SK-N-MC (cell line): ENCODE data around the gene ZNF282.
"Not testable (repeated sequence)": the region's sequence is repeated elsewhere in the genome, so short reads cannot be mapped to it uniquely, and the experiment has no call there.

Experiments
- DNase-seq: peaks from one replicate; pipeline ENCODE4 v3.0.0-alpha.2; 2011; ENCODE audit warnings: low read depth, low spot score
- H3K27ac ChIP-seq: fragments of 200-600 bp; sonication (generic); 2 replicates; pipeline ENCODE4 v1.5.1; 2016; ENCODE audit warnings: mixed run types
- H3K36me3 ChIP-seq: fragments of 200-600 bp; sonication (generic); 2 replicates; pipeline ENCODE4 v1.6.1; 2017; ENCODE audit warnings: antibody characterized with exemption, low read length, mixed read lengths; ENCODE audit not compliant: insufficient read depth
- H3K4me3 ChIP-seq: fragments of 200-600 bp; sonication (generic); 2 replicates; pipeline ENCODE4 v1.5.1; 2016
- H3K9ac ChIP-seq: fragments of 200-600 bp; sonication (generic); 2 replicates; pipeline ENCODE4 v1.8.0; 2017; ENCODE audit warnings: mixed run types, mixed read lengths; ENCODE audit not compliant: insufficient read length
- H3K9me3 ChIP-seq: fragments of 200-600 bp; sonication (generic); 2 replicates; pipeline ENCODE4 v1.6.1; 2017; ENCODE audit warnings: low read depth, mild to moderate bottlenecking, antibody characterized with exemption, low read length, moderate library complexity, mixed read lengths
- EZH2 ChIP-seq: fragments of 200-600 bp; sonication (generic); IDR thresholded peaks from one replicate; pipeline ENCODE4 v1.6.1; 2017; ENCODE audit warnings: antibody characterized with exemption
- FOXP2 ChIP-seq: optimal IDR thresholded peaks from 2 replicates; pipeline ENCODE3; 2011; ENCODE audit warnings: mild to moderate bottlenecking, moderate library complexity; ENCODE audit not compliant: insufficient read depth; ENCODE audit errors: extremely low read length, control extremely low read depth
- POLR2AphosphoS5 ChIP-seq: IDR thresholded peaks from 2 replicates; pipeline ENCODE4 v1.6.1; 2012; ENCODE audit warnings: mild to moderate bottlenecking, low read depth, low read length, borderline replicate concordance

Gene ZNF282

DNA sequence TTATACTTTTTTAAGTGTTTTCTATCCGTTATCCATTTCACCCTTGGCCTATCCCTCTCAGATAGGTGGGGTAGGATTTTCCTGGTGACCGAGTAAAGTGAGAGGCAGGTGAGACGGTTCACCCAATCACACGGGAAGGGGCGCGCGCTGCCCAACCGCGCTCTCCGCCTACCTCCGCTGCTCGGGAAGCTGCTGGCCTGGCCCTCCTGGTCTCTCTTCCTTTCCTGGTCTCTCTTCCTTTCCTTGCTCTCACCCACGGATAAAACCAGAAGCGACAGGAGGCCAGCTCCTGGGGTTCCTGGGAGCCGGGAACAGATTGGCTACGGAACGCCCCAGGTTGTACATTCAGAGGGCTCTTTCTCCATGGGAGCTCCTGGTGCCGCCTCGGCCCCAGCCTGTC, 29.8 kb downstream of the ZNF282 start:
- H3K9me3 ChIP-seq, result no peaks in the 10 kb centered on the region
- H3K36me3 ChIP-seq, result no peaks in the 10 kb centered on the region; the same call in 1 of the 2 replicates
- H3K27ac ChIP-seq, result no peak overlapping the region
- no peak for DNase-seq
- no peak overlapping the region for H3K9ac ChIP-seq
- TF ChIP-seq POLR2AphosphoS5 (no peak), EZH2 (no peak), FOXP2 (no peak)
- H3K4me3 ChIP-seq, result no peak overlapping the region

DNA sequence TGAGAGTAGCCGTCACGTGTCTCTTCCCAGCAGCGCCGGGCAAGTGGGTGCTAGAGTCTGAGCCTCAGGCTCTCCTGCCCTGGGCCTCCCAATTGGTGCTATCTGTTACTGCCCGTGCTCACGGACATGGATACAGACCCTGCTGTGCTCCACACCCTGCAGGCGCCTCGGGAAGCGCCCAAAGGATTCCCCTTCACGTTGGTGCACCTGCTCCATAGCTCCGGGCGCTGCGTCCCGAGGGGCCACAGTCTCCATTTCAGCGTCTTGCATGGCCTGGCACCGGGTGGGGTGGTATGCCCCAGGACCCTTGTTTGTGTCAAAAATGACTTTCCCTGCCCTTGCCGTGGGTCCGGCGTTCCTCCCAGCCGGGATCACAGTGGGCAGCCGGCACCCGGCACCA, 30.3 kb downstream of the ZNF282 start:
- H3K9ac ChIP-seq, result no peak overlapping the region
- no peaks in the 10 kb centered on the region; the same call in 1 of the 2 replicates for H3K36me3 ChIP-seq
- no peak for TF ChIP-seq EZH2
- TF ChIP-seq FOXP2, result no peak
- no peak for TF ChIP-seq POLR2AphosphoS5
- DNase-seq, result no peak
- no peaks in the 10 kb centered on the region for H3K9me3 ChIP-seq
- H3K4me3 ChIP-seq, result no peak overlapping the region
- no peak overlapping the region for H3K27ac ChIP-seq

GRCh38 chr7:149226366-149226765, 31.0 kb downstream of the ZNF282 start:
- H3K27ac ChIP-seq, H3K9me3 ChIP-seq, H3K4me3 ChIP-seq, H3K36me3 ChIP-seq, H3K9ac ChIP-seq, DNase-seq: not testable (repeated sequence)

- H3K9ac ChIP-seq, result no peak overlapping the region
- no peak overlapping the region for H3K27ac ChIP-seq
- DNase-seq, result no peak
- TF ChIP-seq POLR2AphosphoS5 (peak; percentile 28; the same call in 1 of the 2 replicates), FOXP2 (no peak)
- no peaks in the 10 kb centered on the region for H3K9me3 ChIP-seq
- no peaks in the 10 kb centered on the region; the same call in 1 of the 2 replicates for H3K36me3 ChIP-seq
- no peak overlapping the region for H3K4me3 ChIP-seq
These were observed 31.6 kb downstream of the ZNF282 start for GRCh38 chr7:149226840-149227494.

DNA sequence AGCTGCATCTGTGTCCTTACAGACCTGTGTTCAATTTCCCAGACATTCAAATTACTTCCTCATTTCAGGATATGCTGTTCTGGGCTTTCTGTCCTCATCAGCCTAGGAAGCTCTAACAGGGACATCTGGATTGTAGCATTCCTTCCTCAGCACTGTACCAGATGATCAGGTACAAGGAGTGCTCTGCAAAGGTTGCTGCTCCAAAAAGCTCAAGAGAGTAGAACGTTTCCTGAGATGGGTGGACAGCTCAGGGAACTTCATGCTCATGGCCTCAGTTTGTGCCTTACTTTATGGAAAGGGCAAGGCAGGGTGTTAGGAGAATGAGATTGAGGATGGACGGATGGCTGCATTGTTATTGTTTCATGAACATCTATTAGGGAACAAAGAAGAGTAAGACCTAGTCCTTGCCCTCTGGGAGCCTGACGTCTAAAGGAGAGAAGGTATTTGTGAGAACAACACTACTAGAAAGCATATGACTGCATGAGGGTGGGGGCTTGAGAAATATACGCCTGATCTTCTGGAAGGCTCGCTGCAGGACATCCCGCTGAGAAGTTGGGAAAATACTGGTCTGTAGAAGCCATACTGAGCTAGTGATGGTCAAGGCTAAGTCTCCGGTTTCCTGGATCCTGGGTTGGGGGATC, 33.6 kb downstream of the ZNF282 start:
- Histone ChIP-seq H3K4me3 (no peak overlapping the region), H3K9ac (no peak overlapping the region), H3K36me3 (no peaks in the 10 kb centered on the region; the same call in 1 of the 2 replicates), H3K27ac (no peak overlapping the region), H3K9me3 (no peaks in the 10 kb centered on the region)
- TF ChIP-seq EZH2 (no peak), FOXP2 (no peak), POLR2AphosphoS5 (no peak)
- no peak for DNase-seq

GRCh38 chr7:149229526-149229925, 34.2 kb downstream of the ZNF282 start:
- no peak overlapping the region for H3K4me3 ChIP-seq

DNA sequence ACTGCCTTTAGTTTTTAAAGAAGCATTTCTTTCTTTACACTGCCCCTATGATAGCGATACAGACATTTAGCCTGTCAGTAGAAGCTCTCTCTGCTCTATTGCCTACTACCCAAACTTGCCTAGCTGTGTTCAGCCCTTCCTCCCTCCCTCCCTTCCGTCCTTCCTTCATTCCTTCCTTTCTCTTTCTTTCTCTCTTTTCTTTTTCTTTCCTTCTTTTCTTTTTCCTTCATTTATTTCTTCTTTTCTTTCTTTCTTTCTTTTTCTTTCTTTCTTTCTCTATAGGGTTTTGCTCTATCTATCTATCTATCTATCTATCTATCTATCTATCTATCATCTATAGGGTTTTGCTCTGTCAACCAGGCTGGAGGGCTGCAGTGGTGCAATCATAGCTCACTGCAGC, 37.0 kb downstream of the ZNF282 start:
- H3K27ac ChIP-seq, result no peak overlapping the region
- H3K4me3 ChIP-seq, result no peak overlapping the region
- TF ChIP-seq FOXP2 (no peak), POLR2AphosphoS5 (no peak), EZH2 (no peak)
- no peak for DNase-seq
- H3K9me3 ChIP-seq, result no peaks in the 10 kb centered on the region
- no peak overlapping the region for H3K9ac ChIP-seq
- no peaks in the 10 kb centered on the region for H3K36me3 ChIP-seq

More at GRCh38 chr7:149229526-149229925, 34.2 kb downstream of the ZNF282 start:
- Histone ChIP-seq H3K27ac (no peak overlapping the region), H3K36me3 (no peaks in the 10 kb centered on the region; the same call in 1 of the 2 replicates), H3K9ac (no peak overlapping the region), H3K9me3 (no peaks in the 10 kb centered on the region)
- no peak for DNase-seq
- TF ChIP-seq EZH2 (no peak), POLR2AphosphoS5 (no peak), FOXP2 (no peak)

GRCh38 chr7:149233655-149234204, 38.4 kb downstream of the ZNF282 start:
- DNase-seq, H3K9me3 ChIP-seq, H3K36me3 ChIP-seq, H3K27ac ChIP-seq, H3K9ac ChIP-seq, H3K4me3 ChIP-seq: not testable (repeated sequence)

DNA sequence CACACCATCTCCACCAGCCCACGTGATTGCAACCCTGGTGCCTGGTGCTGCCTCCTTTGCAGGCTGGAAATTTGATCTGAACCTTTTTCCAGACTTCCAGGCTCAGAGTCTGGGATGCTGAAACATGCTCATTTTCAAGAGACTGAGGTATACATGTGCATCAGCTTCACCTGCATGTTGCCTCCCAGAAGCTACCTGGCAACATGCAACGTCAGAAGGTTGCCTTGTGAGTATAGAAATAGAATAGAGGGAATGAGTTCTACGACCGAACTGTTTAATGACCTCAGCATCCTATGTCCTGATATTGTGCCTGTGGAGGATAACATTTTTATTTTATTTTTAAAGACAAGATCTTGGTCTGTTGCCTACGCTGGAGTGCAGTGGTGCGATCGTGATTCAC, 42.2 kb downstream of the ZNF282 start:
- TF ChIP-seq EZH2 (no peak), FOXP2 (no peak), POLR2AphosphoS5 (no peak)
- Histone ChIP-seq H3K27ac (no peak overlapping the region), H3K4me3 (no peak overlapping the region), H3K9me3 (no peaks in the 10 kb centered on the region), H3K9ac (no peak overlapping the region), H3K36me3 (peaks cover 5% of the 10 kb centered on the region)
- DNase-seq, result no peak

GRCh38 chr7:149238051-149238450, 42.7 kb downstream of the ZNF282 start:
- peaks cover 8% of the 10 kb centered on the region for H3K36me3 ChIP-seq
- no peak overlapping the region for H3K27ac ChIP-seq
- H3K9ac ChIP-seq, result no peak overlapping the region
- DNase-seq, result no peak
- H3K4me3 ChIP-seq, result no peak overlapping the region
- TF ChIP-seq FOXP2 (no peak), POLR2AphosphoS5 (no peak), EZH2 (no peak)
- 0 out of 2 replicates have a peak, but pooled peaks cover 2% of the 10 kb centered on the region for H3K9me3 ChIP-seq
